K562 (cell line): ENCODE results near the gene ITGAD. TPM values are rescaled to one million over a fixed set of nuclear protein-coding genes. Genes with fewer than 3 reads are reported as not detected.

Source experiments
- BCL6 ChIP-seq: fragments of 250-450 bp; sonication (Bioruptor Pico); IDR thresholded peaks from 2 replicates; pipeline ENCODE4 v1.4.0; 2020
- CEBPG ChIP-seq, 3 experiments: fragments of 200-800 bp in 1 of 3; sonication (Bioruptor generic) in 1 of 3; sonication (generic) in 1 of 3; formaldehyde crosslinking in 1 of 3; IDR thresholded peaks in 2 of 3; conservative IDR thresholded peaks in 1 of 3; 2 replicates each; pipeline versions ENCODE4 v1.6.1 to v1.8.0; 2016 to 2022; ENCODE audit warnings: missing compliant biosample characterization in 2 of 3, missing genetic modification characterization in 2 of 3, mild to moderate bottlenecking in 1 of 3, missing genetic modification reagents in 1 of 3
- CREB3 ChIP-seq: fragments of 450-650 bp; conservative IDR thresholded peaks from 2 replicates; pipeline ENCODE4 v1.6.1; 2016; ENCODE audit warnings: missing genetic modification characterization, low read depth, mild to moderate bottlenecking, missing compliant biosample characterization, moderate library complexity
- GABPB2 ChIP-seq: fragments of 250-450 bp; sonication (Bioruptor Pico); conservative IDR thresholded peaks from 2 replicates; pipeline ENCODE4 v1.5.1; 2021; ENCODE audit warnings: mild to moderate bottlenecking
- HNRNPL ChIP-seq: fragments of 200-400 bp; formaldehyde crosslinking; IDR thresholded peaks from 2 replicates; pipeline ENCODE4 v1.6.1; 2017; ENCODE audit warnings: low read depth, mild to moderate bottlenecking, low read length
- JUND ChIP-seq, 2 experiments: IDR thresholded peaks; 2 replicates in 1 of 2; 3 replicates in 1 of 2; pipeline ENCODE4 v1.6.1; 2011; ENCODE audit warnings: borderline replicate concordance in 2 of 2, low read depth in 2 of 2, low read length in 2 of 2, improper control_type of control experiment in 1 of 2, missing biosample characterization in 1 of 2, missing genetic modification characterization in 1 of 2, missing genetic modification reagents in 1 of 2
- KHSRP ChIP-seq: fragments of 450-650 bp; IDR thresholded peaks from 2 replicates; pipeline ENCODE4 v1.6.1; 2017
- NFRKB ChIP-seq: fragments of 450-650 bp; IDR thresholded peaks from 2 replicates; pipeline ENCODE4 v1.6.1; 2016; ENCODE audit warnings: low read depth
- NKRF ChIP-seq: fragments of 450-650 bp; IDR thresholded peaks from 2 replicates; pipeline ENCODE4 v1.6.1; 2016; ENCODE audit warnings: borderline replicate concordance
- POLR2AphosphoS2 ChIP-seq: IDR thresholded peaks from 2 replicates; pipeline ENCODE4 v1.6.1; 2012; ENCODE audit warnings: low read length, improper control_type of control experiment
- RBM14 ChIP-seq: fragments of 200-400 bp; formaldehyde crosslinking; IDR thresholded peaks from 2 replicates; pipeline ENCODE4 v1.6.1; 2018; ENCODE audit warnings: low read depth, mild to moderate bottlenecking, low read length, moderate library complexity, borderline replicate concordance; ENCODE audit not compliant: insufficient read depth
- SMAD3 ChIP-seq: fragments of 450-650 bp; formaldehyde crosslinking; conservative IDR thresholded peaks from 2 replicates; pipeline ENCODE4 v1.4.0; 2020; ENCODE audit warnings: mild to moderate bottlenecking
- TCF3 ChIP-seq: sonication (generic); formaldehyde crosslinking; IDR thresholded peaks from 2 replicates; pipeline ENCODE4 v1.4.0; 2020; ENCODE audit warnings: mild to moderate bottlenecking, missing genetic modification reagents
- ZNF146 ChIP-seq: IDR thresholded peaks from one replicate; pipeline ENCODE4 v1.6.1; 2018; ENCODE audit warnings: missing compliant biosample characterization; ENCODE audit not compliant: unreplicated experiment
- ZNF384 ChIP-seq: IDR thresholded peaks from 2 replicates; pipeline ENCODE4 v1.6.1; 2012; ENCODE audit warnings: low read depth, low read length, improper control_type of control experiment
- ZNF449 ChIP-seq: fragments of 250-450 bp; sonication (Bioruptor Pico); IDR thresholded peaks from 2 replicates; pipeline ENCODE4 v1.8.0; 2022; ENCODE audit warnings: moderate library complexity, mild to moderate bottlenecking, inconsistent platforms
- ZNF551 ChIP-seq: fragments of 250-450 bp; sonication (Bioruptor Pico); IDR thresholded peaks from 2 replicates; pipeline ENCODE4 v1.5.0; 2021; ENCODE audit warnings: mild to moderate bottlenecking, moderate library complexity
- ZNF707 ChIP-seq: fragments of 250-450 bp; sonication (Bioruptor Pico); conservative IDR thresholded peaks from 2 replicates; pipeline ENCODE4 v1.8.0; 2022; ENCODE audit warnings: inconsistent platforms, mild to moderate bottlenecking, moderate library complexity
- polyA plus RNA-seq, 8 experiments: library from polyadenylated mRNA; depleted of rRNA in 4 of 8; stranded (reverse) in 5 of 8; unstranded in 3 of 8; fragments of >200 nt; fragmentation: Nextera tagmentation in 2 of 8; fragmentation: Illumina TruSeq in 1 of 8; extraction: Ambion mirVana in 2 of 8; extraction: Trizol in 1 of 8; gene quantifications; 2 replicates each; pipeline versions ENCODE4 v1.2.1 to v1.2.3, GENCODE V29; 2011 to 2014; ENCODE audit warnings: inconsistent platforms in 1 of 8, missing spikeins in 1 of 8
- total RNA-seq, 7 experiments: library from RNA; depleted of rRNA in 6 of 7; stranded (reverse); fragments of >200 nt in 6 of 7; fragmentation: Illumina TruSeq in 2 of 7; extraction: Trizol in 2 of 7; gene quantifications; 2 replicates each; pipeline versions ENCODE4 v1.2.1 to v1.2.3, GENCODE V29; 2011 to 2021; ENCODE audit warnings: low replicate concordance in 1 of 7
- TF ChIP-seq, protein P1 (sequence below): fragments of 250-450 bp; sonication (Bioruptor Pico); IDR thresholded peaks from 2 replicates; pipeline ENCODE4 v1.9.0; 2021; ENCODE audit warnings: mild to moderate bottlenecking, inconsistent platforms

Gene ITGAD
- total and polyA plus RNA-seq, 9 of the 15 experiments (the other 6 are each of a cell fraction or from before 2014, with no cell fraction given): not detected

GRCh38 chr16:31459687-31460581, 66.8 kb downstream of the ITGAD start (continued):
- TF ChIP-seq KHSRP (peak; percentile 38; the same call in 1 of the 2 replicates), ZNF707 (CRISPR knock-in tag) (no peak), CREB3 (tag) (no peak), GABPB2 (CRISPR knock-in tag) (no peak), HNRNPL (no peak), NFRKB (peak; percentile 48; the same call in 1 of the 2 replicates), ZNF384 (no peak), POLR2AphosphoS2 (0 out of 2 replicates have a peak, but pooled peaks have one; percentile 16), JUND (IDR thresholded peaks at IDR 0.05; ENCODE audit: borderline replicate concordance, low read depth, low read length) (peak; percentile 63), JUND (tag; IDR thresholded peaks at IDR 0.05; ENCODE audit: borderline replicate concordance, low read depth, low read length) (peak; percentile 29; the same call in 1 of the 3 replicates), NKRF (no peak), SMAD3 (no peak), RBM14 (no peak), ZNF146 (no peak), ZNF551 (CRISPR knock-in tag) (no peak), ZNF449 (CRISPR knock-in tag) (no peak), CEBPG (CRISPR knock-in tag; IDR thresholded peaks at IDR 0.05) (no peak), CEBPG (tag; conservative IDR thresholded peaks at IDR 0.05 in 1 of 2, IDR thresholded peaks at IDR 0.05 in 1 of 2) (peak; percentile 23 to 32; a peak in 1 of 4 replicates), BCL6 (CRISPR knock-in tag) (peak; percentile 66; the same call in 1 of the 2 replicates), TCF3 (no peak)
- TF ChIP-seq, protein P1, sequence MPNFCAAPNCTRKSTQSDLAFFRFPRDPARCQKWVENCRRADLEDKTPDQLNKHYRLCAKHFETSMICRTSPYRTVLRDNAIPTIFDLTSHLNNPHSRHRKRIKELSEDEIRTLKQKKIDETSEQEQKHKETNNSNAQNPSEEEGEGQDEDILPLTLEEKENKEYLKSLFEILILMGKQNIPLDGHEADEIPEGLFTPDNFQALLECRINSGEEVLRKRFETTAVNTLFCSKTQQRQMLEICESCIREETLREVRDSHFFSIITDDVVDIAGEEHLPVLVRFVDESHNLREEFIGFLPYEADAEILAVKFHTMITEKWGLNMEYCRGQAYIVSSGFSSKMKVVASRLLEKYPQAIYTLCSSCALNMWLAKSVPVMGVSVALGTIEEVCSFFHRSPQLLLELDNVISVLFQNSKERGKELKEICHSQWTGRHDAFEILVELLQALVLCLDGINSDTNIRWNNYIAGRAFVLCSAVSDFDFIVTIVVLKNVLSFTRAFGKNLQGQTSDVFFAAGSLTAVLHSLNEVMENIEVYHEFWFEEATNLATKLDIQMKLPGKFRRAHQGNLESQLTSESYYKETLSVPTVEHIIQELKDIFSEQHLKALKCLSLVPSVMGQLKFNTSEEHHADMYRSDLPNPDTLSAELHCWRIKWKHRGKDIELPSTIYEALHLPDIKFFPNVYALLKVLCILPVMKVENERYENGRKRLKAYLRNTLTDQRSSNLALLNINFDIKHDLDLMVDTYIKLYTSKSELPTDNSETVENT (CRISPR knock-in tag): peak; percentile 47; the same call in 1 of the 2 replicates
